SU-DHL-6 (cell line): ENCODE results near the gene TP73.

Experiments used
- H2AFZ ChIP-seq: fragments of 200-600 bp; sonication (generic); 2 replicates; pipeline ENCODE4 v1.6.1; 2014; ENCODE audit warnings: low read depth, mild to moderate bottlenecking, moderate library complexity, mixed read lengths, antibody characterized with exemption, low read length; ENCODE audit not compliant: severe bottlenecking
- H3F3A ChIP-seq: fragments of 200-600 bp; shearing (Covaris generic); 2 replicates; pipeline ENCODE4 v1.6.0; 2016; ENCODE audit warnings: antibody characterized with exemption, mild to moderate bottlenecking; ENCODE audit not compliant: insufficient read depth
- H3K27ac ChIP-seq: fragments of 200-600 bp; sonication (generic); 2 replicates; pipeline ENCODE4 v1.5.1; 2016; ENCODE audit warnings: low read depth, mild to moderate bottlenecking, low read length, moderate library complexity, mixed read lengths
- H3K27me3 ChIP-seq: fragments of 200-600 bp; sonication (generic), shearing (Covaris generic); 2 replicates; pipeline ENCODE4 v1.6.0; 2014; ENCODE audit warnings: mild to moderate bottlenecking, low read length
- H3K36me3 ChIP-seq: fragments of 200-600 bp; sonication (generic); 2 replicates; pipeline ENCODE4 v1.6.1; 2014; ENCODE audit warnings: mild to moderate bottlenecking, low read length, mixed read lengths
- H3K4me2 ChIP-seq: fragments of 300-600, 200-600 bp; shearing (Covaris generic), sonication (generic); 2 replicates; pipeline ENCODE4 v1.6.0; 2014; ENCODE audit warnings: low read length, low read depth, mild to moderate bottlenecking; ENCODE audit not compliant: poor library complexity, severe bottlenecking
- H3K4me3 ChIP-seq: fragments of 200-600 bp; sonication (generic); 2 replicates; pipeline ENCODE4 v1.5.1; 2014; ENCODE audit warnings: antibody characterized with exemption, low read length, mild to moderate bottlenecking, mixed read lengths; ENCODE audit not compliant: insufficient read depth, poor library complexity, severe bottlenecking
- H3K79me2 ChIP-seq: fragments of 200-600 bp; sonication (generic); 2 replicates; pipeline ENCODE4 v1.6.1; 2014; ENCODE audit warnings: mild to moderate bottlenecking, low read length, moderate library complexity; ENCODE audit not compliant: insufficient read depth
- H3K9ac ChIP-seq: fragments of 200-600 bp; sonication (generic); 2 replicates; pipeline ENCODE4 v1.7.0; 2014; ENCODE audit warnings: mild to moderate bottlenecking, low read length
- H3K9me2 ChIP-seq: fragments of 200-600 bp; sonication (generic); replicated peaks from 2 replicates; pipeline ENCODE4 v1.6.1; 2014; ENCODE audit warnings: low read length; ENCODE audit not compliant: insufficient read depth
- H3K9me3 ChIP-seq: fragments of 200-600 bp; sonication (generic); 2 replicates; pipeline ENCODE4 v1.6.1; 2014; ENCODE audit warnings: low read length, mixed read lengths; ENCODE audit not compliant: insufficient read depth
- H4K20me1 ChIP-seq: fragments of 200-600 bp; sonication (generic); 2 replicates; pipeline ENCODE4 v1.6.1; 2014; ENCODE audit warnings: low read depth, mild to moderate bottlenecking, antibody characterized with exemption, low read length, moderate library complexity, mixed read lengths
- EZH2phosphoT487 ChIP-seq: fragments of 200-600 bp; sonication (generic), shearing (Covaris generic); conservative IDR thresholded peaks from 2 replicates; pipeline ENCODE4 v1.6.1; 2018; ENCODE audit warnings: mild to moderate bottlenecking, antibody characterized with exemption, low read length, moderate library complexity, mixed read lengths
- TF ChIP-seq, protein P1 (sequence below): fragments of 200-600 bp; sonication (generic); IDR thresholded peaks from one replicate; pipeline ENCODE4 v1.5.1; 2017; ENCODE audit warnings: antibody characterized with exemption, mild to moderate bottlenecking, low read length, moderate library complexity; ENCODE audit not compliant: insufficient read depth, poor library complexity, severe bottlenecking

Gene TP73

DNA sequence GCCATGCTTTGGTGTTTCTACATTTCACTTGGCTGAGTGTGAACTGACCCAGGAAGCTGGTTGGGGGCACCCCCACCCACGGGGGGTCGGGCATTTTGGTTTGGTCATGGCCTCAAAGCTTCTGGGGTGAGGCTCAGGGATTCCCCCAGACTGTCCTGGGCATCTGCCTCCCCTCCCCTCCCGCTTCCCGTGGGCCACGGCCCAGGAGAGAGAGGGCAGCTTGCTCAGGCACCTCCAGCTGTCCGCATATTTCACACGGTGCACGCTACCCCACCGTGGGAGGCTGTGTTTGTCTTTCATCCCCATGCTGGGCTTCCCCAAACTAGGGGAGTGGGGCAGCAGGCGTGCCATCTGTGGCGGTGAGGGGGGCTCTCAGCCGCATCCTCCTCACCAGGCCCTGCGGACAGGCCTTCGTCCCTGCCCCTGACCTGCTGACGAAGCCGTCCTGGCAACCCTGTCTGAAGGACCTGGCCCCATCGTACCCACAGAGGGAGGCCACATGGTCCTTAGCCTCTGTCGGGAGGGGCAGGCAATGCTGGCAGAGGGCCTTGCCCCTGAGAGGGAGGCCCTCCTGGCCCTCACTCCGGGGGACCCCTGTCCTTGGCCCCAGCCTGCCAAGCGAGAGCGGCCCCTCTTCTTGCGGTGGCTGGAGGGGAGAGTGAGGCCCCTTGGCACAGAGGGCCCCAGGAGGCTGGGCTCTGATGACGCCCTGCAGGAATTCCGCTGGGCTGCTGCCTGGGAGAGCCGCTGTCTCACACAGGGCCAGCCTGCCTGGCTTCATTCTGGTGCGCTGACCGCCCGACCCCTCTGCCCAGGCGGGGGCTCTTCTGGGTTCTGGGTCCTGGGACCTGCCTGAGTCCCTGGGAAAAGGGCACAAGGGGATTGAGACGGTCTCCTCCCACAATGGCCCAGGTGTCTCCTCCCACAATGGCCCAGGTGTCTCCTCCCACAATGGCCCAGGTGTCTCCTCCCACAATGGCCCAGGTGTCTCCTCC is 22.1 kb downstream of the TP73 start:
- no peak overlapping the region for H3K9ac ChIP-seq
- H3K9me2 ChIP-seq: no peaks in the 10 kb centered on the region
- H3K27ac ChIP-seq: no peak overlapping the region
- no peak overlapping the region for H3K4me2 ChIP-seq
- H4K20me1 ChIP-seq: no peaks in the 10 kb centered on the region
- H3K4me3 ChIP-seq: no peak overlapping the region
- H3K9me3 ChIP-seq: no peaks in the 10 kb centered on the region
- TF ChIP-seq EZH2phosphoT487: no peak
- TF ChIP-seq, protein P1, sequence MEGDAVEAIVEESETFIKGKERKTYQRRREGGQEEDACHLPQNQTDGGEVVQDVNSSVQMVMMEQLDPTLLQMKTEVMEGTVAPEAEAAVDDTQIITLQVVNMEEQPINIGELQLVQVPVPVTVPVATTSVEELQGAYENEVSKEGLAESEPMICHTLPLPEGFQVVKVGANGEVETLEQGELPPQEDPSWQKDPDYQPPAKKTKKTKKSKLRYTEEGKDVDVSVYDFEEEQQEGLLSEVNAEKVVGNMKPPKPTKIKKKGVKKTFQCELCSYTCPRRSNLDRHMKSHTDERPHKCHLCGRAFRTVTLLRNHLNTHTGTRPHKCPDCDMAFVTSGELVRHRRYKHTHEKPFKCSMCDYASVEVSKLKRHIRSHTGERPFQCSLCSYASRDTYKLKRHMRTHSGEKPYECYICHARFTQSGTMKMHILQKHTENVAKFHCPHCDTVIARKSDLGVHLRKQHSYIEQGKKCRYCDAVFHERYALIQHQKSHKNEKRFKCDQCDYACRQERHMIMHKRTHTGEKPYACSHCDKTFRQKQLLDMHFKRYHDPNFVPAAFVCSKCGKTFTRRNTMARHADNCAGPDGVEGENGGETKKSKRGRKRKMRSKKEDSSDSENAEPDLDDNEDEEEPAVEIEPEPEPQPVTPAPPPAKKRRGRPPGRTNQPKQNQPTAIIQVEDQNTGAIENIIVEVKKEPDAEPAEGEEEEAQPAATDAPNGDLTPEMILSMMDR: no peak
- no peaks in the 10 kb centered on the region for H3F3A ChIP-seq
- no peak overlapping the region for H2AFZ ChIP-seq
- H3K36me3 ChIP-seq: no peaks in the 10 kb centered on the region
- no peaks in the 10 kb centered on the region for H3K27me3 ChIP-seq
- no peaks in the 10 kb centered on the region for H3K79me2 ChIP-seq

DNA sequence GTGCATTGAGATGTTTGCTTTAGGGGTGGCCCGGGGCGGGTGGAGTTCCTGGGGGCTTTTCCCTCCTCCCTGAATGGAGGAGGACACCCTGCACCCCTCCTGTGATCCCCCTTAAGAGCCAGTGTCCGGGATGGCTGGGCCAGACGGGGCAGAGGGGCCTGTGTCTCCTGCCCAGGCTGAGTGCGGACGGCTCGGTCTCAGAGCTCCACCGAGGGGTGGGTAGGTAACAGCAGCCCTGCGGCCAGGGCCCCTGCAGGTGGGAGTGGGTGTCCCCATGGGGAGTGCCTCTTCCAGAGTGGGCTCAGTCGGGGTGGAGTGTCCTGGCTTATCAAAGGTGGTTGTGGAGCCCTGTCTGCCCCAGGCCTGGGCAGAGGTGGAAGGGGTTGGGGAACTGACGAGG is 23.1 kb downstream of the TP73 start:
- no peaks in the 10 kb centered on the region for H3K9me2 ChIP-seq
- H3K9me3 ChIP-seq: no peaks in the 10 kb centered on the region
- H4K20me1 ChIP-seq: no peaks in the 10 kb centered on the region
- no peaks in the 10 kb centered on the region for H3F3A ChIP-seq
- no peaks in the 10 kb centered on the region for H3K36me3 ChIP-seq
- H3K9ac ChIP-seq: no peak overlapping the region
- H2AFZ ChIP-seq: no peak overlapping the region
- H3K79me2 ChIP-seq: no peaks in the 10 kb centered on the region
- H3K27me3 ChIP-seq: no peaks in the 10 kb centered on the region
- no peak overlapping the region for H3K4me2 ChIP-seq
- H3K4me3 ChIP-seq: no peak overlapping the region
- TF ChIP-seq, protein P1: no peak
- no peak for TF ChIP-seq EZH2phosphoT487
- no peak overlapping the region for H3K27ac ChIP-seq

GRCh38 chr1:3676581-3677470 is 24.5 kb downstream of the TP73 start:
- Histone ChIP-seq H4K20me1 (no peaks in the 10 kb centered on the region), H3F3A (no peaks in the 10 kb centered on the region), H3K9me2 (no peaks in the 10 kb centered on the region), H2AFZ (no peak overlapping the region), H3K79me2 (no peaks in the 10 kb centered on the region), H3K9ac (no peak overlapping the region), H3K4me2 (no peak overlapping the region), H3K27me3 (no peaks in the 10 kb centered on the region), H3K36me3 (no peaks in the 10 kb centered on the region), H3K4me3 (no peak overlapping the region), H3K9me3 (no peaks in the 10 kb centered on the region), H3K27ac (no peak overlapping the region)
- no peak for TF ChIP-seq EZH2phosphoT487
- TF ChIP-seq, protein P1: no peak
